ENCODE measurements around the gene CHIT1.

Gene CHIT1

DNA sequence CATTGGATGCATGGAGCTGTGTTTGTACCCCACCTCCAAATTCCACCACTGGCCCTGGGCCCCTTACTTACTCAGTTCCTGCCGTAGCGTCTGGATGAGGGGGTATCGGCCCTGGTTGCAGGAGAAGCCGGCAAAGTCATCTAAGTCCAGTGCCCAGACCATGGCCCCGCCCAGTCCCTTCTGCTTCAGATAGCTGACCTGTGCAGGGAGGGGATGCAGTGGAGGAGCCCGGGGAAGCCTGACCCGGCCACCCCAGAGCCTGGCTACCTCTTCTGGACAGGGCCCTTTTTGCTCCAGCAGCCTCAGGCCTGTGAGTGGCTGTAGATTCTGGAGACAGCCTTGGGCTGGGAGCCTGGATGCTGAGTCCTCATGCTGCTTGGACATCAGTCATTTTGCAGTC is 11.8 kb downstream of the CHIT1 start:
- H3K4me3 ChIP-seq (ENCODE audit: low read length) = no peak overlapping the region
- no CpG with 5 or more reads among the region's 7 CpGs for whole genome bisulfite sequencing (ENCODE audit: insufficient coverage, insufficient read length)
- DNase-seq (ENCODE audit: low read depth, low spot score) = no peak

DNA sequence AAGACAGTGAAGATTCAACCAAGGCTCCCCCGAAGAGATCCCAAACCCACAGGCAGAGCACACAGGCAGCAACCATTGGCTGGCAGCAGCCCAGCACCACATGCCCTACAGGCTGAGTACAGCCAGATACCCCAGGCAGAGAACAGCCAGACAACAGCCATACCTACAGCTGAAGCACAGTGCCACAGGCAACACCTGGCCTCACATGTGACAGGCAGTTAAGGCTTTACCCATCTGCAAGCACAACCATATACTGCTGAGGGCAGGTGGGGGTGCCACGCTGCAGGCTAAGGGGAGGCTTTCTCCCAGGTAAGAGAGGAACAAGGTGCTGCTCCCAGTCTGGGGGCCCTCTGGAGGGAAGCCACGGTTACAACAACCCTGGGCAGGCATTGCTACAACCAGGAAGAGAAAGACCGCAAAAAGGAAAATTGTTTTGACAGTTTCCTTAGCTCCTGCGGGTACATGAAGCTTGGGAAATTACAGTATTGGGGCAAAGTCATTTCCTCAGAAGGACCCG is 12.3 kb downstream of the CHIT1 start:
- no peak overlapping the region for H3K27ac ChIP-seq (ENCODE audit: low read length)
- H3K4me3 ChIP-seq (ENCODE audit: low read length) = no peak overlapping the region
- H3K36me3 ChIP-seq (ENCODE audit: control insufficient read depth, insufficient read depth, low read length) = no peaks in the 10 kb centered on the region
- no CpG with 5 or more reads among the region's 6 CpGs for WGBS (ENCODE audit: insufficient coverage, insufficient read length)
- no peaks in the 10 kb centered on the region for H3K27me3 ChIP-seq (ENCODE audit: control insufficient read depth, insufficient read depth, low read length)
- peak; percentile 25 for DNase-seq (ENCODE audit: low read depth, low spot score)
- no peaks in the 10 kb centered on the region for H3K9me3 ChIP-seq (ENCODE audit: control insufficient read depth, insufficient read depth, low read length)
- H3K4me1 ChIP-seq (ENCODE audit: control insufficient read depth, insufficient read depth, low read length) = peaks cover 4% of the 10 kb centered on the region; the same call in 1 of the 2 replicates

More for the DNA sequence above, 11.8 kb downstream of the CHIT1 start:
- no peak overlapping the region for H3K27ac ChIP-seq (ENCODE audit: low read length)
- H3K4me1 ChIP-seq (ENCODE audit: control insufficient read depth, insufficient read depth, low read length) = peaks cover 4% of the 10 kb centered on the region; the same call in 1 of the 2 replicates
- H3K27me3 ChIP-seq (ENCODE audit: control insufficient read depth, insufficient read depth, low read length) = no peaks in the 10 kb centered on the region
- H3K36me3 ChIP-seq (ENCODE audit: control insufficient read depth, insufficient read depth, low read length) = no peaks in the 10 kb centered on the region
- H3K9me3 ChIP-seq (ENCODE audit: control insufficient read depth, insufficient read depth, low read length) = no peaks in the 10 kb centered on the region

DNA sequence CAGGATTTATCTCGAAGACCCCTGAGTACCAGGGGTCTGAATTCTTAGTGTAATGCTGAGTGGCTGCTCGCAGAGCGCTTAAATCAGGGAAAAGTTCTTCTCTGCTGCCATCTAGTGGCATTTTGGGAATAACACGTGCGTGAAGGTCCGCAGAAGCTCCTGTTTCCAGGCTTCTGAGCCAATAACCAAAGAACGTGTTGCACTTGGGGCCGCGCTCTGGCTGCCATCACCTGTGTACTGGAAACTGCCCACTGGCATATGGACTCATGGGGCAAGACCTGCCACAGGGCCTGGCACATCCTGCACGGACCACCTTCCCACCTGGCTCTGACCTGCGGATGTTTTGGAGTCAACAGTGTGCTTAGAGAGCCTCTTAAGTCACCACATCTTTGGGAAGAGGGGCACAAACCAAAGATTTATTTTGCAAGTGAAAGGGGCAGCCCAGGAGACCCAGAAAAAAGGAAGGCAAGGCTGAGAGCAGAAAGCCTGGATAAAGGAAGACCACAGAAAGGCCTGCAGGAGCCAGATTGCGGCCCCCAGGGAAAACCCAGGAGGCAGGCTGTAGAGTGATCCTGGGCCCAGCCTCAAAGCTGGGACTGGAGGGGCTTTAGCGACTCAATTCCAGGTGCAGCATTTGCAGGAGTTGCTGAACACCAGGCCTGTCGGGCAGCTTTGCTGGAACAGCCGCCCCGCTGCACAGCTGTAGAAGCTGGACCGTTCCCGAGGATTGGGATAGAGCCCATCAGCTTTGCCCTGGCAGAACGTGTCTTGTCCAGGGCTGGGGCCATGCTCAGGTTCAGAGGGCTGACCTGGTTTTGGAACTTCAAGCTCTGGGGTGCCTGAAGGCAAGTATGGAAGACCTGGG is 13.0 kb downstream of the CHIT1 start:
- no CpG with 5 or more reads among the region's 19 CpGs for WGBS (ENCODE audit: insufficient coverage, insufficient read length)
- Histone ChIP-seq H3K9me3 (ENCODE audit: control insufficient read depth, insufficient read depth, low read length) (no peaks in the 10 kb centered on the region), H3K4me1 (ENCODE audit: control insufficient read depth, insufficient read depth, low read length) (peaks cover 4% of the 10 kb centered on the region; the same call in 1 of the 2 replicates), H3K27ac (ENCODE audit: low read length) (no peak overlapping the region), H3K27me3 (ENCODE audit: control insufficient read depth, insufficient read depth, low read length) (no peaks in the 10 kb centered on the region), H3K36me3 (ENCODE audit: control insufficient read depth, insufficient read depth, low read length) (no peaks in the 10 kb centered on the region), H3K4me3 (ENCODE audit: low read length) (no peak overlapping the region)
- DNase-seq (ENCODE audit: low read depth, low spot score) = peak; percentile 84

DNA sequence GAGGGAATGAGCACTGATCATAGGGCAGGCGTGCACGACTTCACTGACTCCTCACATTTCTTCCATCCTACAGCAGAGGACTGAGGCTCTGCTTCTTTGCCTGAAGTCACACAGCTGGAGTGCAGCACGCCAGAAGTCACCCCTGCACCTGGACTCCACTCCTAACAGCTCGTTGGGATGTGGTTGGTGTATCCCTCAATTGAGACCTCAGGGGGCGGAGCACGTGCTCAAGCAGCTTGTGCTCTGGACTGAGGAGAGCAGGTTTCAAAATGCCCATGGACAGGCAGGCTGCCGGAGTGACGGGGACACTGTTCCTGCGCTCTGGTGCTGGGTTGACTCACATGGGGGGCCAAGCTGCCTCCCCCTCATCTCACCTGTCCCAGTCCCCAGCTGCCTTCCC is 13.9 kb downstream of the CHIT1 start:
- no peaks in the 10 kb centered on the region for H3K36me3 ChIP-seq (ENCODE audit: control insufficient read depth, insufficient read depth, low read length)
- no peak overlapping the region for H3K4me3 ChIP-seq (ENCODE audit: low read length)
- DNase-seq (ENCODE audit: low read depth, low spot score) = no peak
- no peaks in the 10 kb centered on the region for H3K9me3 ChIP-seq (ENCODE audit: control insufficient read depth, insufficient read depth, low read length)
- peaks cover 4% of the 10 kb centered on the region; the same call in 1 of the 2 replicates for H3K4me1 ChIP-seq (ENCODE audit: control insufficient read depth, insufficient read depth, low read length)
- WGBS (ENCODE audit: insufficient coverage, insufficient read length) = no CpG with 5 or more reads among the region's 9 CpGs
- H3K27me3 ChIP-seq (ENCODE audit: control insufficient read depth, insufficient read depth, low read length) = no peaks in the 10 kb centered on the region
- no peak overlapping the region for H3K27ac ChIP-seq (ENCODE audit: low read length)

DNA sequence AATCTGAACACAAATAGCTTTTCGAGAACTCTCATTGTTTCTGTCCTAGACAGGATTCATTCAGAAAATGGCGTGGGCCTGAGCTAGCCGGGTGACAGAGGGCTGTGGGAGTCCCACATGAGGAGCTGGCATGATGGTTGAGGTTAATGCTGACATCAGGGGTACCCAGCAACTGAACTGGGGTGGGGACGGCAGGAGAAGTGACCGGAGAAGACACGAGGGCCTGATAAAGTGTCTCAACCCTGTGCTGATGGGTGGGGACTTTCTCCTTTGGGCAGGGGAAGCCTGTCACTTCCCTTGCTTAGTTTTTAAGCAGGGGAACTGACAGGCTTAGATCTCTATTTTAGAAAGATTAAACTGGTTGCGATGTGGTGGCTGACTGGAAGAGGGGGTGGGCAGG is 14.6 kb downstream of the CHIT1 start:
- WGBS (ENCODE audit: insufficient coverage, insufficient read length) = no CpG with 5 or more reads among the region's 7 CpGs
- no peak for DNase-seq (ENCODE audit: low read depth, low spot score)

DNA sequence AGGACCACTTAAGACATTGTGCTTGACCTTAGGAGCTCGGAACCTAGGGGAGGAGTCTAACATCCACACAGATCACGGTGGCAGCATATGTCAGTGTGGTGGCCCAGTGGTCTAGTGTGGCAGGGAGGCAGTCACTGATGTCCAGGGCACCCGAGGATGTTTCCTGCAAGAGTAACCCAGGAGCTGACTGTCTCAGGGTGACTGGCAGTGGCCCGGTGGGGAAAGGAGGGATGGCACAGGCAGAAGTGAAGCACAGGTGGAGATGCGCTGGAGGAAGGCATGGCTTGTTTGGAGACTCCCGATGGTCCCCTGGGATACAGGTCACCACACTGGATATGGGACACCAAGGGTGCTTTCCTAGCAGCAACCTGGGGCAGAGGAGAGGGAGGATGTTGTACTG is 16.3 kb downstream of the CHIT1 start:
- Histone ChIP-seq H3K4me1 (ENCODE audit: control insufficient read depth, insufficient read depth, low read length) (peaks cover 4% of the 10 kb centered on the region; the same call in 1 of the 2 replicates), H3K4me3 (ENCODE audit: low read length) (no peak overlapping the region), H3K9me3 (ENCODE audit: control insufficient read depth, insufficient read depth, low read length) (no peaks in the 10 kb centered on the region), H3K36me3 (ENCODE audit: control insufficient read depth, insufficient read depth, low read length) (no peaks in the 10 kb centered on the region), H3K27ac (ENCODE audit: low read length) (no peak overlapping the region), H3K27me3 (ENCODE audit: control insufficient read depth, insufficient read depth, low read length) (no peaks in the 10 kb centered on the region)
- WGBS (ENCODE audit: insufficient coverage, insufficient read length) = no CpG with 5 or more reads among the region's 6 CpGs
- DNase-seq (ENCODE audit: low read depth, low spot score) = no peak

More for the DNA sequence above, 14.6 kb downstream of the CHIT1 start:
- Histone ChIP-seq H3K36me3 (ENCODE audit: control insufficient read depth, insufficient read depth, low read length) (no peaks in the 10 kb centered on the region), H3K27me3 (ENCODE audit: control insufficient read depth, insufficient read depth, low read length) (no peaks in the 10 kb centered on the region), H3K27ac (ENCODE audit: low read length) (no peak overlapping the region), H3K4me1 (ENCODE audit: control insufficient read depth, insufficient read depth, low read length) (peaks cover 4% of the 10 kb centered on the region; the same call in 1 of the 2 replicates), H3K9me3 (ENCODE audit: control insufficient read depth, insufficient read depth, low read length) (no peaks in the 10 kb centered on the region), H3K4me3 (ENCODE audit: low read length) (no peak overlapping the region)

DNA sequence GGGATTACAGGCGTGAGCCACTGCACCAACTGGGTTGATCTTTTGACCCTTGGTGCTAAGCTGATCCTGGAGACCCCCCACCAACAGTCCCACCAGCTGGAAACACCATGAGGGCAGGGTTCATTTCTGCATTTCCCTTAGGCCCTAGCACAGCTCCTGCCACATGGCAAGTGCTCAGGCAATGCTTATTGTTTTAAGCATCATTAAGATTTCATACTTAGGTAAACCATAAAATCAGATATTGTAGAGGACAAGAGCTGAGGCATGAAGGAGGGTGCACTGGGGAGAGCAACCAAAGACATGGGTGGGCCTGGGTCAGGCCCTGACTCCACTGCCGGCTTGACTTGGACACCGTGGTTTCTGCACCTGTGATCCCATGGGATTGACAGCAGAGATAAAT is 17.7 kb downstream of the CHIT1 start:
- WGBS (ENCODE audit: insufficient coverage, insufficient read length) = no CpG with 5 or more reads among the region's 3 CpGs

DNA sequence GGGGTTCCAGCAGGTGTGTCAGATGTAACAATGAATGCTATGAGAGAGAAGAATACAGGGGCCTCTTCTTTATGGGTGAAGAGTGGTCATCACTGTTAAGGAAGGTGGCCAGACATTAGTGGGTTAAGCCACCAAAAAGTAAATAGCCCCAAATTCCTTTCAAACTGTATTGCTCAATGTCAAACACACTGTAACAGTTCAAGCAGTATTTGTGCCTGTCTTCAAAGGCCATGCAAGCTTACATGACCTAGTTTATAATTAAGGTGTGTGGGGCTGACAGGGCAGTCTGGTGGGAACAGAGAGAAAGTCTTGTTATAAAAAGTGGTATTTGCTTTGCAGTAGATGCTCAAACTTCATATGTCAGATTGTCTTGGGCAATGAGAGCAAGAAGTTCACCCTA is 18.5 kb downstream of the CHIT1 start:
- H3K27me3 ChIP-seq (ENCODE audit: control insufficient read depth, insufficient read depth, low read length) = no peaks in the 10 kb centered on the region
- no peaks in the 10 kb centered on the region for H3K36me3 ChIP-seq (ENCODE audit: control insufficient read depth, insufficient read depth, low read length)
- DNase-seq (ENCODE audit: low read depth, low spot score) = no peak

More for the DNA sequence above, 17.7 kb downstream of the CHIT1 start:
- no peak overlapping the region for H3K27ac ChIP-seq (ENCODE audit: low read length)
- H3K36me3 ChIP-seq (ENCODE audit: control insufficient read depth, insufficient read depth, low read length) = no peaks in the 10 kb centered on the region
- H3K9me3 ChIP-seq (ENCODE audit: control insufficient read depth, insufficient read depth, low read length) = no peaks in the 10 kb centered on the region
- no peak for DNase-seq (ENCODE audit: low read depth, low spot score)
- H3K4me3 ChIP-seq (ENCODE audit: low read length) = no peak overlapping the region
- peaks cover 2% of the 10 kb centered on the region; the same call in 1 of the 2 replicates for H3K4me1 ChIP-seq (ENCODE audit: control insufficient read depth, insufficient read depth, low read length)
- no peaks in the 10 kb centered on the region for H3K27me3 ChIP-seq (ENCODE audit: control insufficient read depth, insufficient read depth, low read length)

DNA sequence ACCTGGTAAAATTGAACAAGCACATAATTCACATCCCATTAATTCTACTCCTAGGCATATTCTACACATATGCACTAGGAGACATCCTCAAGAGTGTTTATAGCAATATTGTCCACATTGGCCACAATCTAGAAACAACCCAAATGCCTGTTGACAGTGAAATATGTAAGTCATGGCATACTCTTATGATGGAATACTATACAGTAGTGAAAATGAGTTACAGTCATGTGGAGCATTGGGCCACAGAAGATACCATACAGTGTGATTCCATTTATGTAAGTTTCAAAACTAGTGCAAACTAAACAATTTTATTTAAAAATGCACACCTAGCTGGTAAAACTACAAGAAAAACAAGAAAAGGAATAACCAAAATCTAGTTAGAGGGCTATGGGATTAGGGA is 19.1 kb downstream of the CHIT1 start:
- Histone ChIP-seq H3K4me1 (ENCODE audit: control insufficient read depth, insufficient read depth, low read length) (no peaks in the 10 kb centered on the region), H3K27ac (ENCODE audit: low read length) (no peak overlapping the region), H3K36me3 (ENCODE audit: control insufficient read depth, insufficient read depth, low read length) (no peaks in the 10 kb centered on the region), H3K4me3 (ENCODE audit: low read length) (no peak overlapping the region), H3K27me3 (ENCODE audit: control insufficient read depth, insufficient read depth, low read length) (no peaks in the 10 kb centered on the region), H3K9me3 (ENCODE audit: control insufficient read depth, insufficient read depth, low read length) (no peaks in the 10 kb centered on the region)
- DNase-seq (ENCODE audit: low read depth, low spot score) = no peak

More for the DNA sequence above, 18.5 kb downstream of the CHIT1 start:
- H3K4me1 ChIP-seq (ENCODE audit: control insufficient read depth, insufficient read depth, low read length) = no peaks in the 10 kb centered on the region
- no peak overlapping the region for H3K4me3 ChIP-seq (ENCODE audit: low read length)
- no peak overlapping the region for H3K27ac ChIP-seq (ENCODE audit: low read length)
- no peaks in the 10 kb centered on the region for H3K9me3 ChIP-seq (ENCODE audit: control insufficient read depth, insufficient read depth, low read length)

DNA sequence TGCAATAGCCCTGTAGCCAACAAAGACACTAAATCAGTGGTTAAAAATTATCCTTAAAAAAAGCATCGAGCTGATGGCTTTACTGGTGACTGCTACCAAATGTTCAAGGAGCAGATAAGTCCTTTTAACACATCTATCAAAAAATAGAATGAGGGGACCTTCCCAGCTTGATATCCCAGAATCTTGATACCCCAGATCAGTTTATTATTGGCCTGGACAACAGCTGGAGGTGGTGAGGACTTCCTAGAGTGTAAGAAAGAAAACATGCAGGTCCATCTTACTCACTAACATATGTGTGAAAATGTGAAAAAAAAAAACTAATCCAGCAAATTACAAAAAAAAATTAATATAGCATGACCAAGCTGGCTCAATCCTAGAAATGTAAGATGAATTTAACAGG is 21.3 kb downstream of the CHIT1 start:
- no peaks in the 10 kb centered on the region for H3K27me3 ChIP-seq (ENCODE audit: control insufficient read depth, insufficient read depth, low read length)
- DNase-seq (ENCODE audit: low read depth, low spot score) = no peak
- no CpG with 5 or more reads among the region's 1 CpG for WGBS (ENCODE audit: insufficient coverage, insufficient read length)
- no peaks in the 10 kb centered on the region for H3K36me3 ChIP-seq (ENCODE audit: control insufficient read depth, insufficient read depth, low read length)
- H3K9me3 ChIP-seq (ENCODE audit: control insufficient read depth, insufficient read depth, low read length) = no peaks in the 10 kb centered on the region
- H3K4me1 ChIP-seq (ENCODE audit: control insufficient read depth, insufficient read depth, low read length) = no peaks in the 10 kb centered on the region
- H3K27ac ChIP-seq (ENCODE audit: low read length) = no peak overlapping the region
- no peak overlapping the region for H3K4me3 ChIP-seq (ENCODE audit: low read length)

DNA sequence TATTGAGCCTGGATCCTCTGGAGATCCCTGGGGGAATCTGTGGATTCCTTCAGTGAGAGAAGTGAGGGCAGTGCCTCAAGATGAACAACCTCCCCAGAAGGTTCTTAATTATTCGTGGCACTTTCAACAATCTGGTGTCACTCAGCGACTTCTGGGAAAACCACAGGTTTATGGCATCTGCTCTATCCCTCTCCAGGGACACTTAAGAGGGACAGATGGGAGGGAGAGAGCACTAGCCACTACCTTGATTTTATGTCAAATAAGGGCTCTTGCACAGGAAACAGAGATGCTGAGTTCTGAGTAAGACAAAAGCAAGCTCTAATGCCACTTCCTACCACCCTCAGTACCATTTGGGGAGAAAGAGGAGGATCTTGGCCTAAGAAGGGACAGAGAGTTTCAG is 21.7 kb downstream of the CHIT1 start:
- Histone ChIP-seq H3K9me3 (ENCODE audit: control insufficient read depth, insufficient read depth, low read length) (no peaks in the 10 kb centered on the region), H3K27ac (ENCODE audit: low read length) (no peak overlapping the region)

More for the DNA sequence above, 21.7 kb downstream of the CHIT1 start:
- no peak for DNase-seq (ENCODE audit: low read depth, low spot score)
- WGBS (ENCODE audit: insufficient coverage, insufficient read length) = no CpG with 5 or more reads among the region's 2 CpGs
- H3K27me3 ChIP-seq (ENCODE audit: control insufficient read depth, insufficient read depth, low read length) = no peaks in the 10 kb centered on the region
- H3K4me1 ChIP-seq (ENCODE audit: control insufficient read depth, insufficient read depth, low read length) = no peaks in the 10 kb centered on the region
- no peaks in the 10 kb centered on the region for H3K36me3 ChIP-seq (ENCODE audit: control insufficient read depth, insufficient read depth, low read length)
- no peak overlapping the region for H3K4me3 ChIP-seq (ENCODE audit: low read length)
